SK-N-SH (cell line): Measurements from ENCODE around the gene SNED1. TPM values are rescaled to one million over a fixed set of nuclear protein-coding genes. Genes with fewer than 3 reads are reported as not detected.

Source experiments
- CTCF ChIA-PET: fragments of 300-600, 350-600 bp; formaldehyde crosslinking; extraction: SDS; loops from one replicate; lab custom pipeline; 2021; lab: Yijun Ruan, JAX
- POLR2A ChIA-PET: fragments of 350-600 bp; sonication (Branson Sonifier 250); formaldehyde crosslinking; extraction: SDS; loops from one replicate; lab custom pipeline; 2020; ENCODE audit warnings: antibody characterized with exemption, inconsistent platforms; lab: Yijun Ruan, JAX
- DNase-seq: peaks from one replicate; pipeline ENCODE4 v3.0.0; 2012
- H2AFZ ChIP-seq: fragments of 200-600 bp; sonication (generic); 2 replicates; pipeline ENCODE4 v1.8.1; 2016; ENCODE audit warnings: antibody characterized with exemption, mild to moderate bottlenecking, low read depth
- H3F3A ChIP-seq: fragments of 200-600 bp; sonication (generic); replicated peaks from 2 replicates; pipeline ENCODE3; 2016; ENCODE audit warnings: antibody characterized with exemption, mild to moderate bottlenecking; ENCODE audit not compliant: insufficient read depth
- H3K27ac ChIP-seq, 2 experiments: fragments of 200-500 bp in 1 of 2; fragments of 200-600 bp in 1 of 2; sonication (Bioruptor generic) in 1 of 2; sonication (generic), shearing (Covaris generic) in 1 of 2; 2 replicates each; pipeline versions ENCODE4 v1.5.1 to v1.6.1; 2014 to 2016; ENCODE audit warnings: low read depth in 2 of 2, inconsistent platforms in 1 of 2, low read length in 1 of 2, mild to moderate bottlenecking in 1 of 2, mixed read lengths in 1 of 2
- H3K27me3 ChIP-seq: fragments of 200-600 bp; sonication (generic), shearing (Covaris generic); 2 replicates; pipeline ENCODE4 v1.6.1; 2016; ENCODE audit warnings: mixed run types; ENCODE audit not compliant: insufficient read depth
- H3K36me3 ChIP-seq, 2 experiments: fragments of 200-500 bp in 1 of 2; fragments of 200-600 bp in 1 of 2; sonication (Bioruptor generic) in 1 of 2; sonication (generic) in 1 of 2; replicated peaks in 1 of 2; 2 replicates each; pipeline versions ENCODE3 to v1.5.1; 2014 to 2016; ENCODE audit warnings: low read length in 1 of 2, mild to moderate bottlenecking in 1 of 2; ENCODE audit not compliant: insufficient read depth in 2 of 2, control insufficient read depth in 1 of 2
- H3K4me1 ChIP-seq, 2 experiments: fragments of 200-500 bp in 1 of 2; fragments of 200-600 bp in 1 of 2; sonication (Bioruptor generic) in 1 of 2; sonication (generic), shearing (Covaris generic) in 1 of 2; 2 replicates each; pipeline versions ENCODE4 v1.5.1 to v1.6.1; 2014 to 2016; ENCODE audit warnings: low read depth in 1 of 2, low read length in 1 of 2, mixed run types in 1 of 2; ENCODE audit not compliant: insufficient read depth in 2 of 2, control insufficient read depth in 1 of 2
- H3K4me2 ChIP-seq: fragments of 200-600 bp; sonication (generic), shearing (Covaris generic); 2 replicates; pipeline ENCODE4 v1.6.1; 2017; ENCODE audit warnings: mixed run types
- H3K4me3 ChIP-seq, 2 experiments: fragments of 200-500 bp in 1 of 2; fragments of 200-600 bp in 1 of 2; sonication (Bioruptor generic) in 1 of 2; sonication (generic), shearing (Covaris generic) in 1 of 2; 2 replicates each; pipeline versions ENCODE4 v1.5.1 to v1.8.1; 2014 to 2016; ENCODE audit warnings: low read depth in 2 of 2, inconsistent platforms in 1 of 2, low read length in 1 of 2, mild to moderate bottlenecking in 1 of 2, mixed read lengths in 1 of 2, moderate library complexity in 1 of 2
- H3K79me2 ChIP-seq: fragments of 200-600 bp; sonication (generic); 2 replicates; pipeline ENCODE4 v1.8.1; 2017; ENCODE audit warnings: mild to moderate bottlenecking; ENCODE audit not compliant: insufficient read depth
- H3K9ac ChIP-seq: fragments of 200-600 bp; sonication (generic); 2 replicates; pipeline ENCODE4 v1.6.1; 2017; ENCODE audit warnings: mixed run types
- H3K9me2 ChIP-seq: fragments of 200-600 bp; sonication (generic); 2 replicates; pipeline ENCODE4 v1.6.1; 2017; ENCODE audit warnings: mixed run types
- H3K9me3 ChIP-seq: fragments of 200-600 bp; sonication (generic); 2 replicates; pipeline ENCODE4 v1.6.1; 2017; ENCODE audit warnings: mixed run types, mild to moderate bottlenecking, moderate library complexity
- H4K20me1 ChIP-seq: fragments of 200-600 bp; sonication (generic); 2 replicates; pipeline ENCODE4 v1.6.1; 2017; ENCODE audit warnings: mild to moderate bottlenecking, mixed run types; ENCODE audit not compliant: insufficient read depth
- CHD2 ChIP-seq: fragments of 150-350 bp; IDR thresholded peaks from 2 replicates; pipeline ENCODE4 v1.6.1; 2018; ENCODE audit warnings: low read length; ENCODE audit not compliant: partially characterized antibody
- FOSL2 ChIP-seq: IDR thresholded peaks from 2 replicates; pipeline ENCODE4 v1.4.0; 2012; ENCODE audit warnings: low read depth, mild to moderate bottlenecking, moderate library complexity, borderline replicate concordance
- FOXJ3 ChIP-seq: sonication (generic); formaldehyde crosslinking; IDR thresholded peaks from 2 replicates; pipeline ENCODE4 v1.5.1; 2020; ENCODE audit warnings: mild to moderate bottlenecking, missing genetic modification reagents
- GABPA ChIP-seq: IDR thresholded peaks from 2 replicates; pipeline ENCODE4 v1.4.0; 2012; ENCODE audit warnings: low read depth, mild to moderate bottlenecking
- GATA2 ChIP-seq: sonication (generic); formaldehyde crosslinking; IDR thresholded peaks from 2 replicates; pipeline ENCODE4 v1.5.0; 2020; ENCODE audit warnings: mild to moderate bottlenecking, missing genetic modification reagents
- JUND ChIP-seq: IDR thresholded peaks from 2 replicates; pipeline ENCODE4 v1.4.0; 2012
- MXI1 ChIP-seq: IDR thresholded peaks from 2 replicates; pipeline ENCODE4 v1.6.1; 2012; ENCODE audit warnings: mild to moderate bottlenecking, low read depth, low read length, improper control_type of control experiment
- POLR2AphosphoS5 ChIP-seq: IDR thresholded peaks from 2 replicates; pipeline ENCODE4 v1.6.1; 2012; ENCODE audit warnings: low read depth, low read length
- RFX5 ChIP-seq: IDR thresholded peaks from 2 replicates; pipeline ENCODE4 v1.6.1; 2012; ENCODE audit warnings: mild to moderate bottlenecking, improper control_type of control experiment, low read length
- RXRA ChIP-seq: IDR thresholded peaks from 2 replicates; pipeline ENCODE4 v1.4.0; 2012; ENCODE audit warnings: low read depth, mild to moderate bottlenecking, borderline replicate concordance
- SMC3 ChIP-seq: IDR thresholded peaks from 2 replicates; pipeline ENCODE4 v1.6.1; 2012; ENCODE audit warnings: low read depth, low read length, improper control_type of control experiment
- TCF12 ChIP-seq: IDR thresholded peaks from 2 replicates; pipeline ENCODE4 v1.4.0; 2012
- WGBS: methylation state at CpG from one replicate; pipeline ENCODE4 v1.1.6; 2017; ENCODE audit warnings: low lambda C conversion rate; 5-methylcytosine and 5-hydroxymethylcytosine counted together
- polyA plus RNA-seq, 3 experiments: library from polyadenylated mRNA; depleted of rRNA; stranded (reverse); fragments of >200 nt; gene quantifications; 2 replicates each; pipeline ENCODE4 v1.2.3, GENCODE V29; 2012
- TF ChIP-seq, protein P1 (sequence below): IDR thresholded peaks from 2 replicates; pipeline ENCODE4 v1.4.0; 2012; ENCODE audit warnings: low read depth, borderline replicate concordance
- TF ChIP-seq, protein P2 (sequence below): IDR thresholded peaks from 2 replicates; pipeline ENCODE4 v1.4.0; 2012; ENCODE audit warnings: low read depth, borderline replicate concordance
- TF ChIP-seq, protein P3 (sequence below): fragments of 200-600 bp; sonication (generic); IDR thresholded peaks from 2 replicates; pipeline ENCODE4 v1.6.1; 2017; ENCODE audit warnings: antibody characterized with exemption, mild to moderate bottlenecking, moderate library complexity
- TF ChIP-seq, protein P4 (sequence below): IDR thresholded peaks from 2 replicates; pipeline ENCODE4 v1.4.0; 2012; ENCODE audit warnings: low read depth

Gene SNED1
- polyA plus RNA-seq, 1 of the 3 experiments (the other 2 are of a cell fraction): 0.03 TPM

DNA sequence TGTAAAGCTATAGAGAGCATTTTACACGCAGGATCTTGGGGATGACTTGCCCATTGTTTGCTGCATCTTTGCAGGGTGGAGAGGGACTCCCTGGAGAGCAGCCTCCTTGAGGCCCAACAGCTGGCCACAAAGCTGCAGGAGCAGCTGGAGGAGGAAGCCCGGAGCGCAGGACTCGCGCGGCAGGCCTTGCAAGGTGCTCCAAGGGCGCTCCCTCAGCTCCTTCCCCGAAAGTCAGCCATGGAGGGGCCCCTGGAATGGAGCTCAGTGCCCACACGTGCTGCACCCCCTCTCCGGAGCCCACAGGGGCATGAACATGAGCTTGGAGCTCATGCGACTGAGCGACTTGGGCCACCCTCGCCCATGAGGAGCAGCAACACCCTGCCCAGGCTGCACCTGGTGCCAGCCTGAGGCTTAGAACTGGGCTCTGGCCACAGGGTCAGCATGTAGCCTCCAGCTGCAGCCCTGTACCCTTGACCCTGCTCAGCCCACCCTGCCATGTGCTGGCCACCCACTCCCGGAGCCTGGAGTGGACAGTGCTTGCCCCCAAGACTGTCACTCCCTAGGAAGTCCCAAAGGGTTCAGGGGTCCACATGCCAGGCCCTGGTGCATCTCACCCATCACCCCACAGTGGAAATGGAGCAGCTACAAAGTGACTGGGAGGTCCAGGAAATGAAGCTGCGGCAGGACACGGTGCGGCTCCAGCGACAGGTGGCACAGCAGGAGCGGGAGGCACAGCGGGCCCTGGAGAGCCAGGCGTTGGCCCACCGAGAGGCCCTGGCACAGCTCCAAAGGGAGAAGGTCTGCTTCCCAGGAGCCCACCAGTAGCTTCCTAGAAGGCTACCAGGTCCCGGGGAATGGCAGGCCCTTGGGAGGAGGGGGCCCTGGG lies 49.3 kb upstream of the SNED1 start:
- Histone ChIP-seq H3K4me2 (no peak overlapping the region), H3K9me2 (no peaks in the 10 kb centered on the region), H2AFZ (no peak overlapping the region), H3K27ac (no peak overlapping the region), H3K9ac (no peak overlapping the region), H3K79me2 (no peaks in the 10 kb centered on the region), H3K36me3 (no peaks in the 10 kb centered on the region), H3K9me3 (no peaks in the 10 kb centered on the region), H3F3A (no peaks in the 10 kb centered on the region), H3K4me3 (no peak overlapping the region), H3K4me1 (peaks cover 0 to 10% of the 10 kb centered on the region in 2 experiments; a peak in 1 of 4 replicates), H3K27me3 (no peaks in the 10 kb centered on the region), H4K20me1 (no peaks in the 10 kb centered on the region)
- ChIA-PET POLR2A (no interaction called here), CTCF (interaction anchor here (0.9 kb wide), 1 partner anchor 36 kb away, joined by 4 read pairs; no protein-coding TSS in a partner anchor)
- WGBS: 66% methylated on average over 17 of the region's 23 CpGs
- DNase-seq: no peak
- TF ChIP-seq JUND (no peak), CHD2 (no peak), GABPA (no peak), MXI1 (no peak), RXRA (no peak), GATA2 (no peak), RFX5 (no peak), FOXJ3 (no peak), TCF12 (no peak), SMC3 (no peak), FOSL2 (no peak), POLR2AphosphoS5 (no peak)
- TF ChIP-seq, protein P1, sequence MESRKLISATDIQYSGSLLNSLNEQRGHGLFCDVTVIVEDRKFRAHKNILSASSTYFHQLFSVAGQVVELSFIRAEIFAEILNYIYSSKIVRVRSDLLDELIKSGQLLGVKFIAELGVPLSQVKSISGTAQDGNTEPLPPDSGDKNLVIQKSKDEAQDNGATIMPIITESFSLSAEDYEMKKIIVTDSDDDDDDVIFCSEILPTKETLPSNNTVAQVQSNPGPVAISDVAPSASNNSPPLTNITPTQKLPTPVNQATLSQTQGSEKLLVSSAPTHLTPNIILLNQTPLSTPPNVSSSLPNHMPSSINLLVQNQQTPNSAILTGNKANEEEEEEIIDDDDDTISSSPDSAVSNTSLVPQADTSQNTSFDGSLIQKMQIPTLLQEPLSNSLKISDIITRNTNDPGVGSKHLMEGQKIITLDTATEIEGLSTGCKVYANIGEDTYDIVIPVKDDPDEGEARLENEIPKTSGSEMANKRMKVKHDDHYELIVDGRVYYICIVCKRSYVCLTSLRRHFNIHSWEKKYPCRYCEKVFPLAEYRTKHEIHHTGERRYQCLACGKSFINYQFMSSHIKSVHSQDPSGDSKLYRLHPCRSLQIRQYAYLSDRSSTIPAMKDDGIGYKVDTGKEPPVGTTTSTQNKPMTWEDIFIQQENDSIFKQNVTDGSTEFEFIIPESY: no peak
- TF ChIP-seq, protein P2, sequence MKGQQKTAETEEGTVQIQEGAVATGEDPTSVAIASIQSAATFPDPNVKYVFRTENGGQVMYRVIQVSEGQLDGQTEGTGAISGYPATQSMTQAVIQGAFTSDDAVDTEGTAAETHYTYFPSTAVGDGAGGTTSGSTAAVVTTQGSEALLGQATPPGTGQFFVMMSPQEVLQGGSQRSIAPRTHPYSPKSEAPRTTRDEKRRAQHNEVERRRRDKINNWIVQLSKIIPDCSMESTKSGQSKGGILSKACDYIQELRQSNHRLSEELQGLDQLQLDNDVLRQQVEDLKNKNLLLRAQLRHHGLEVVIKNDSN: no peak
- TF ChIP-seq, protein P3, sequence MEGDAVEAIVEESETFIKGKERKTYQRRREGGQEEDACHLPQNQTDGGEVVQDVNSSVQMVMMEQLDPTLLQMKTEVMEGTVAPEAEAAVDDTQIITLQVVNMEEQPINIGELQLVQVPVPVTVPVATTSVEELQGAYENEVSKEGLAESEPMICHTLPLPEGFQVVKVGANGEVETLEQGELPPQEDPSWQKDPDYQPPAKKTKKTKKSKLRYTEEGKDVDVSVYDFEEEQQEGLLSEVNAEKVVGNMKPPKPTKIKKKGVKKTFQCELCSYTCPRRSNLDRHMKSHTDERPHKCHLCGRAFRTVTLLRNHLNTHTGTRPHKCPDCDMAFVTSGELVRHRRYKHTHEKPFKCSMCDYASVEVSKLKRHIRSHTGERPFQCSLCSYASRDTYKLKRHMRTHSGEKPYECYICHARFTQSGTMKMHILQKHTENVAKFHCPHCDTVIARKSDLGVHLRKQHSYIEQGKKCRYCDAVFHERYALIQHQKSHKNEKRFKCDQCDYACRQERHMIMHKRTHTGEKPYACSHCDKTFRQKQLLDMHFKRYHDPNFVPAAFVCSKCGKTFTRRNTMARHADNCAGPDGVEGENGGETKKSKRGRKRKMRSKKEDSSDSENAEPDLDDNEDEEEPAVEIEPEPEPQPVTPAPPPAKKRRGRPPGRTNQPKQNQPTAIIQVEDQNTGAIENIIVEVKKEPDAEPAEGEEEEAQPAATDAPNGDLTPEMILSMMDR: no peak
- TF ChIP-seq, protein P4, sequence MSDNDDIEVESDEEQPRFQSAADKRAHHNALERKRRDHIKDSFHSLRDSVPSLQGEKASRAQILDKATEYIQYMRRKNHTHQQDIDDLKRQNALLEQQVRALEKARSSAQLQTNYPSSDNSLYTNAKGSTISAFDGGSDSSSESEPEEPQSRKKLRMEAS: no peak
